Measurements from ENCODE around the gene ASB5.

- TF ChIP-seq CTCF (conservative IDR thresholded peaks at IDR 0.05 in 1 of 2, IDR thresholded peaks at IDR 0.05 in 1 of 2; ENCODE audit: extremely low read depth in 1 of 2, insufficient read depth in 1 of 2, low read depth in 1 of 2, low read length in 2 of 2), result no peak
- no peak for TF ChIP-seq EZH2 (IDR thresholded peaks at IDR 0.05; ENCODE audit: borderline replicate concordance, low read length)
These were observed 75.9 kb downstream of the ASB5 start for GRCh38 chr4:176193126-176193525.

Measured in mammary epithelial cell (primary cell).